ENCODE data around the gene ORC5. TPM values are rescaled to one million over a fixed set of nuclear protein-coding genes. Genes with fewer than 3 reads are reported as not detected.
A peak's percentile ranks its signal among the peaks of the same experiment; 100 is the strongest.

The ORC5 gene
- total RNA-seq, 4 donors from 2014 or later, result 4.3 to 58.1 (median 12.6) TPM

GRCh38 chr7:104112623-104113022, 95.2 kb downstream of the ORC5 start:
- H3K4me3 ChIP-seq, result no peak overlapping the region
- peaks cover 0 to 3% of the 10 kb centered on the region in 2 donors for H3K4me1 ChIP-seq
- intact Hi-C loops (cut with DNase I; ENCODE audit: low total_unique reads) (no loop called here), in situ Hi-C loops (cut with MboI; ENCODE audit: low sequenced_read_pairs in 4 of 4) (no loop called here)
- no peaks in the 10 kb centered on the region for H3K36me3 ChIP-seq
- H3K27ac ChIP-seq, result no peak overlapping the region
- H3K9me3 ChIP-seq, result no peaks in the 10 kb centered on the region
- ATAC-seq (no peak), DNase-seq (no peak)
- H3K27me3 ChIP-seq, result no peaks in the 10 kb centered on the region
- TF ChIP-seq POLR2A (IDR thresholded peaks at IDR 0.05), result no peak
- no peak for TF ChIP-seq CTCF (IDR thresholded peaks at IDR 0.05 in 4 of 5, conservative IDR thresholded peaks at IDR 0.05 in 1 of 5)

GRCh38 chr7:104111271-104111670, 96.5 kb downstream of the ORC5 start:
- DNase-seq (no peak), ATAC-seq (no peak)
- in situ Hi-C loops (cut with MboI; ENCODE audit: low sequenced_read_pairs in 4 of 4) (no loop called here), intact Hi-C loops (cut with DNase I; ENCODE audit: low total_unique reads) (no loop called here)
- H3K4me1 ChIP-seq, result peaks cover 0 to 3% of the 10 kb centered on the region in 2 donors
- H3K36me3 ChIP-seq, result no peaks in the 10 kb centered on the region
- TF ChIP-seq CTCF (IDR thresholded peaks at IDR 0.05 in 4 of 5, conservative IDR thresholded peaks at IDR 0.05 in 1 of 5) (no peak), POLR2A (IDR thresholded peaks at IDR 0.05) (no peak)
- H3K27ac ChIP-seq, result no peak overlapping the region
- H3K27me3 ChIP-seq, result no peaks in the 10 kb centered on the region
- no peak overlapping the region for H3K4me3 ChIP-seq
- no peaks in the 10 kb centered on the region for H3K9me3 ChIP-seq

GRCh38 chr7:104106108-104106905, 101.5 kb downstream of the ORC5 start:
- no peak for TF ChIP-seq POLR2A (IDR thresholded peaks at IDR 0.05)
- TF ChIP-seq CTCF (IDR thresholded peaks at IDR 0.05 in 4 of 5, conservative IDR thresholded peaks at IDR 0.05 in 1 of 5), result peak in 2 of 5 experiments; percentile 8 to 28
- Histone ChIP-seq H3K9me3 (no peaks in the 10 kb centered on the region), H3K4me3 (no peak overlapping the region), H3K27ac (no peak overlapping the region), H3K36me3 (no peaks in the 10 kb centered on the region), H3K27me3 (no peaks in the 10 kb centered on the region), H3K4me1 (no peaks in the 10 kb centered on the region)
- in situ Hi-C loops (cut with MboI; ENCODE audit: low sequenced_read_pairs in 4 of 4), result no loop called here
- ATAC-seq (peak in 1 of 2 donors; percentile 50), DNase-seq (no peak)
- intact Hi-C loops (cut with DNase I; ENCODE audit: low total_unique reads), result loop anchor here (1.0 kb wide), 1 partner anchor 51 kb away; no protein-coding TSS in a partner anchor

GRCh38 chr7:104098890-104099289, 108.9 kb downstream of the ORC5 start:
- DNase-seq (no peak), ATAC-seq (no peak)
- Histone ChIP-seq H3K9me3 (no peaks in the 10 kb centered on the region), H3K27me3 (no peaks in the 10 kb centered on the region), H3K4me3 (no peak overlapping the region), H3K36me3 (no peaks in the 10 kb centered on the region), H3K27ac (no peak overlapping the region), H3K4me1 (no peaks in the 10 kb centered on the region)
- no peak for TF ChIP-seq POLR2A (IDR thresholded peaks at IDR 0.05)
- TF ChIP-seq CTCF (IDR thresholded peaks at IDR 0.05 in 4 of 5, conservative IDR thresholded peaks at IDR 0.05 in 1 of 5), result no peak
- intact Hi-C loops (cut with DNase I; ENCODE audit: low total_unique reads), result no loop called here
- in situ Hi-C loops (cut with MboI; ENCODE audit: low sequenced_read_pairs in 4 of 4), result no loop called here
